Measurements from ENCODE around the gene RRP15. TPM values are rescaled to one million over a fixed set of nuclear protein-coding genes. Genes with fewer than 3 reads are reported as not detected.
A peak's percentile ranks its signal among the peaks of the same experiment; 100 is the strongest.

The RRP15 gene
- total RNA-seq, 1 donor from 2014 or later, result 9.0 TPM

- no peak for TF ChIP-seq CTCF (conservative IDR thresholded peaks at IDR 0.05; ENCODE audit: low read depth, low read length)
- no peak overlapping the region for H3K4me3 ChIP-seq (ENCODE audit: low read depth, low read length)
- DNase-seq (ENCODE audit: low read depth), result no peak
Measured at GRCh38 chr1:218349348-218350034, 64.4 kb downstream of the RRP15 start.

DNA sequence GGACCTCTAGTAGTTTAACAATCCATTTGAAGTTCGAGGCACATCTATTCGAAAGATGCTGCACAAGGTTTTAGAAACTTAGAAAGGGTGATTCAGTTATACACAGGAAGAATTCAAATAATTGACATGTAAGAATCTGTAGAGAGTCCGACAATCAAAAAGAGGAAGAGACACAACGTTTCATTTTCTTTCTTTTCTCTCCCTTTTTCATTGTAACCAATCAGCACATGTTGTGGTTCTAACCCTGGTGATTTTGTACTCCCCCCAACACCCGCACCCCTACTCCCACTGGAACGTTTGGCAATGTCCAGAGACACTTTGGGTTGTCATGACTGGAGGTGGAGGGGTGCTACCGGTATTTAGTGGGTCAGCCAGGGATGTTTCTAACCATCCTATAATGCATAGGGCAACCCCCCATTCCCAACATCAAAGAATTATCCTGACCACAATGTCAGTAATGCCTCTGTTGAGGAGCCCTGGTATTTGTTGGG is 65.0 kb downstream of the RRP15 start:
- TF ChIP-seq CTCF (conservative IDR thresholded peaks at IDR 0.05; ENCODE audit: low read depth, low read length), result no peak
- no peak overlapping the region for H3K4me3 ChIP-seq (ENCODE audit: low read depth, low read length)
- no peak for DNase-seq (ENCODE audit: low read depth)

GRCh38 chr1:218350801-218351266 is 65.7 kb downstream of the RRP15 start:
- DNase-seq (ENCODE audit: low read depth), result no peak
- no peak for TF ChIP-seq CTCF (conservative IDR thresholded peaks at IDR 0.05; ENCODE audit: low read depth, low read length)
- peak overlapping the region; percentile 17 for H3K4me3 ChIP-seq (ENCODE audit: low read depth, low read length)

DNA sequence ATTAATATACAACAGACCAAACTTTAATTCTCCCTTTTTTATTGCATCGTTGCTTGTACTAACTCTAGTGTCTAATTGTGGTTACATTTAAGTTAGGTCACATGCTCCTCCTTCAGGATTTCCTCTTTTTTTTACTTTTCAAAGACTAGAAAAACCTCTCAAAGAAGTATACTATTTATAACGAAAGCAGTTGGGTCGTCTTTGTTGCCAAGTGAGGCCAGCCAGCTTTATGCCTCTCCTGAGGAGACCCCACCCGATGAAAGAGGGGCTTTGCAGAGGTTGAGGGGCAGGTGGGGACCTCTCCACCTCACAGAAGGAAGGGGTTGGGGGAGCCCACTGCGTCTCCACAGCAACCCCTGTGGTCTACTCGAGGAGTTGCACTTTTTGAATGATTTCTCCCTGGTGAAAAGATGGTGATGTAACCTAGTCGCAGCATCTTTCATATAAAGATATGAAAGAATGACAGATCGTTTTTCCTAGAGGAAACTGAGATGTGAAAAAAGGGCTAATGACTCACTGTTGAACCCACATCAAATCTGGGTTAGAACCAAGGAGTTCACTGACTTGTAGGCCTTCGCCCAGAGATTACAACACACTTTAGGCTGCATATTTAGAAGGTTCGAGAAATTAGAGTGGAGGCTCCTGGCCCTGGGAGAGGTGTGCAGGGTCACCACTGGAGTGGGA is 66.4 kb downstream of the RRP15 start:
- DNase-seq (ENCODE audit: low read depth), result no peak
- peak overlapping the region; percentile 17 for H3K4me3 ChIP-seq (ENCODE audit: low read depth, low read length)

GRCh38 chr1:218352075-218352438 is 67.0 kb downstream of the RRP15 start:
- no peak for TF ChIP-seq CTCF (conservative IDR thresholded peaks at IDR 0.05; ENCODE audit: low read depth, low read length)
- no peak for DNase-seq (ENCODE audit: low read depth)
- H3K4me3 ChIP-seq (ENCODE audit: low read depth, low read length), result no peak overlapping the region

More for the DNA sequence above, 66.4 kb downstream of the RRP15 start:
- TF ChIP-seq CTCF (conservative IDR thresholded peaks at IDR 0.05; ENCODE audit: low read depth, low read length), result peak; percentile 51

DNA sequence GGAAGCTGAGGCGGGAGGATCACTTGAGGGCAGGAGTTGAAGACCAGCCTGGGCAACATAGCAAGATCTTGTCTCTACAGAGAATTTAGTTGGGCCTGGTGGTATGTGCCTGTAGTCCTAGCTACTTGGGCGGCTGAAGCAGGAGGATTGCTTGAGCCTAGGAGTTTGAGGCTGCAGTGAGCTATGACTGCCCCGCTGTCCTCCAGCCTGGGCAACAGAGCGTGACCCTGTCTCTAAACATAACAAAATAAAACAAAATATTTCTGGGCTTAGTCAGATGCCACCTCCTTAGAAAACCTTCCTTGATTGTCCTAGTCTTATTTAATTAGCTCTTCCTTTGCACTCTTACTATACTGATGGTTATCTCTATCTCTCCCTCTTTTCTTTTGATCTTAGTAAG is 68.6 kb downstream of the RRP15 start:
- H3K4me3 ChIP-seq (ENCODE audit: low read depth, low read length), result no peak overlapping the region
- no peak for DNase-seq (ENCODE audit: low read depth)
- TF ChIP-seq CTCF (conservative IDR thresholded peaks at IDR 0.05; ENCODE audit: low read depth, low read length), result no peak

Measured in epithelial cell of proximal tubule (primary cell).